Peyer's patch (tissue), 4 donors: ENCODE measurements around the gene PRXL2A.
"Not testable (repeated sequence)": the region's sequence is repeated elsewhere in the genome, so short reads cannot be mapped to it uniquely, and the experiment has no call there.

Source experiments
- POLR2A ChIP-seq, 2 donors: fragments of 450-650 bp; IDR thresholded peaks; one replicate each; pipeline ENCODE4 v1.5.1; 2017; ENCODE audit warnings: antibody characterized with exemption in 2 of 2, mild to moderate bottlenecking in 2 of 2, moderate library complexity in 2 of 2
- TF ChIP-seq, protein P1 (sequence below), 6 experiments: fragments of 450-650 bp in 4 of 6; fragments of 200-600 bp in 2 of 6; sonication (generic) in 1 of 6; IDR thresholded peaks; one replicate each; pipeline ENCODE4 v1.5.1; 2017 to 2019; ENCODE audit warnings: antibody characterized with exemption in 6 of 6, mild to moderate bottlenecking in 3 of 6, moderate library complexity in 1 of 6

DNA sequence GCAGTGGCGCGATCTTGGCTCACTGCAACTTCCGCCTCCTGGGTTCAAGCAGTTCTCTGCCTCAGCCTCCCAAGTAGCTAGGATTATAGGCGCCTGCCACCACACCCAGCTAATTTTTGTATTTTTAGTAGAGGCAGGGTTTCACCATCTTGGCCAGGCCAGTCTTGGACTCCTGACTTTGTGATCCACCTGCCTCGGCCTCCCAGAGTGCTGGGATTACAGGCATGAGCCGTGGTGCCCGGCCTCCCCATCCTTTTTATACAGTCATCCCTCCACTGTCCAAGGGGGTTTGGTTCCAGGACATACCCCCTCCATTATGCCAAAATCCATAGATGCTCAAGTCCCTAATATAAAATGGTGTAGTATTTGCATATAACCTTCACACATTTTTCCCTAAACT is 67.3 kb downstream of the PRXL2A start:
- TF ChIP-seq POLR2A (IDR thresholded peaks at IDR 0.05) = not testable (repeated sequence)
- TF ChIP-seq, protein P1, sequence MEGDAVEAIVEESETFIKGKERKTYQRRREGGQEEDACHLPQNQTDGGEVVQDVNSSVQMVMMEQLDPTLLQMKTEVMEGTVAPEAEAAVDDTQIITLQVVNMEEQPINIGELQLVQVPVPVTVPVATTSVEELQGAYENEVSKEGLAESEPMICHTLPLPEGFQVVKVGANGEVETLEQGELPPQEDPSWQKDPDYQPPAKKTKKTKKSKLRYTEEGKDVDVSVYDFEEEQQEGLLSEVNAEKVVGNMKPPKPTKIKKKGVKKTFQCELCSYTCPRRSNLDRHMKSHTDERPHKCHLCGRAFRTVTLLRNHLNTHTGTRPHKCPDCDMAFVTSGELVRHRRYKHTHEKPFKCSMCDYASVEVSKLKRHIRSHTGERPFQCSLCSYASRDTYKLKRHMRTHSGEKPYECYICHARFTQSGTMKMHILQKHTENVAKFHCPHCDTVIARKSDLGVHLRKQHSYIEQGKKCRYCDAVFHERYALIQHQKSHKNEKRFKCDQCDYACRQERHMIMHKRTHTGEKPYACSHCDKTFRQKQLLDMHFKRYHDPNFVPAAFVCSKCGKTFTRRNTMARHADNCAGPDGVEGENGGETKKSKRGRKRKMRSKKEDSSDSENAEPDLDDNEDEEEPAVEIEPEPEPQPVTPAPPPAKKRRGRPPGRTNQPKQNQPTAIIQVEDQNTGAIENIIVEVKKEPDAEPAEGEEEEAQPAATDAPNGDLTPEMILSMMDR (IDR thresholded peaks at IDR 0.05) = not testable (repeated sequence)
